HepG2 (cell line): ENCODE measurements around the gene AURKA. TPM values are rescaled to one million over a fixed set of nuclear protein-coding genes. Genes with fewer than 3 reads are reported as not detected.
A peak's percentile ranks its signal among the peaks of the same experiment; 100 is the strongest.

ENCODE experiments used
- ATAC-seq: fragments of 200-7000 bp; cut with Tn5 transposase; 3 replicates; pipeline ENCODE4 v1.9.1; 2020; ENCODE audit warnings: mild to moderate bottlenecking, moderate library complexity
- BruUV-seq: library from RNA; stranded (reverse); fragments of 400-500 nt; replicated peaks from 2 replicates; lab custom pipeline; 2021; lab: Mats Ljungman, UMichigan
- CTCF ChIA-PET: fragments of 300-600 bp; formaldehyde crosslinking; extraction: SDS; loops from one replicate; lab custom pipeline; 2021; ENCODE audit warnings: low total read pairs, inconsistent platforms, low intra/inter-chr PET ratio; lab: Yijun Ruan, JAX
- POLR2A ChIA-PET: fragments of 350-600 bp; sonication (Branson Sonifier 250); formaldehyde crosslinking; loops from one replicate; lab custom pipeline; 2020; ENCODE audit warnings: antibody characterized with exemption, inconsistent platforms; lab: Yijun Ruan, JAX
- DNase-seq: peaks from one replicate; pipeline ENCODE4 v3.0.0-alpha.2; 2015; ENCODE audit warnings: low spot score
- FAIRE-seq: peaks from 3 replicates; lab custom pipeline; 2011; peaks lifted over from hg19 to GRCh38; lab: Jason Lieb, UNC
- H2AFZ ChIP-seq: one replicate; pipeline ENCODE4 v1.6.1; 2011; ENCODE audit warnings: low read length, inconsistent platforms
- H3K27ac ChIP-seq: fragments of 300-600 bp; 3 replicates; pipeline ENCODE4 v1.8.0; 2011; ENCODE audit warnings: mixed run types, mild to moderate bottlenecking, mixed read lengths, low read length, inconsistent platforms; ENCODE audit not compliant: insufficient read depth; ENCODE audit errors: extremely low read length
- H3K27me3 ChIP-seq, 2 experiments: fragments of 200-600 bp in 1 of 2; 2 replicates in 1 of 2; 3 replicates in 1 of 2; pipeline versions ENCODE4 v1.6.0 to v1.8.0; 2011; ENCODE audit warnings: low read length in 2 of 2, mild to moderate bottlenecking in 2 of 2, moderate library complexity in 2 of 2, inconsistent platforms in 1 of 2; ENCODE audit not compliant: insufficient read depth in 2 of 2, control insufficient read depth in 1 of 2
- H3K36me3 ChIP-seq, 2 experiments: fragments of 200-600 bp in 1 of 2; replicated peaks in 1 of 2; 2 replicates in 1 of 2; 3 replicates in 1 of 2; pipeline versions ENCODE4 v1.5.1 to v1.8.0; 2011; ENCODE audit warnings: low read length in 2 of 2, inconsistent platforms in 1 of 2; ENCODE audit not compliant: insufficient read depth in 2 of 2, control insufficient read depth in 1 of 2
- H3K4me1 ChIP-seq: 2 replicates; pipeline ENCODE4 v1.5.1; 2012; ENCODE audit warnings: low read length, inconsistent platforms; ENCODE audit not compliant: insufficient read depth
- H3K4me2 ChIP-seq: 2 replicates; pipeline ENCODE4 v1.6.0; 2011; ENCODE audit warnings: low read depth, low read length, inconsistent platforms
- H3K4me3 ChIP-seq, 3 experiments: fragments of 200-600 bp in 1 of 3; sonication (generic), shearing (Covaris generic) in 1 of 3; replicated peaks in 1 of 3; 2 replicates each; pipeline ENCODE4 v1.5.1; 2011 to 2016; ENCODE audit warnings: low read length in 3 of 3, inconsistent platforms in 2 of 3, low read depth in 2 of 3, mild to moderate bottlenecking in 2 of 3, control low read depth in 1 of 3, mixed read lengths in 1 of 3; ENCODE audit not compliant: insufficient read depth in 1 of 3
- H3K79me2 ChIP-seq: one replicate; pipeline ENCODE4 v1.6.1; 2011; ENCODE audit warnings: low read length, inconsistent platforms; ENCODE audit not compliant: insufficient read depth
- H3K9ac ChIP-seq: 2 replicates; pipeline ENCODE4 v1.6.0; 2011; ENCODE audit warnings: mild to moderate bottlenecking, low read depth, low read length, inconsistent platforms; ENCODE audit not compliant: insufficient read depth
- H3K9me3 ChIP-seq: 2 replicates; pipeline ENCODE4 v1.5.1; 2012; ENCODE audit warnings: mild to moderate bottlenecking, low read length
- H4K20me1 ChIP-seq: 2 replicates; pipeline ENCODE4 v1.6.0; 2011; ENCODE audit warnings: inconsistent platforms, mild to moderate bottlenecking, low read length, moderate library complexity; ENCODE audit not compliant: insufficient read depth
- GATA4 ChIP-seq: sonication (generic); IDR thresholded peaks from 2 replicates; pipeline ENCODE4 v1.6.1; 2016; ENCODE audit warnings: antibody characterized with exemption, low read depth, borderline replicate concordance
- HNRNPH1 ChIP-seq: fragments of 200-400 bp; formaldehyde crosslinking; optimal IDR thresholded peaks from 2 replicates; pipeline ENCODE3; 2017; ENCODE audit warnings: mild to moderate bottlenecking, low read depth, low read length
- KDM5A ChIP-seq: fragments of 200-600 bp; sonication (generic); IDR thresholded peaks from 2 replicates; pipeline ENCODE4 v1.7.0; 2018; ENCODE audit warnings: antibody characterized with exemption, mild to moderate bottlenecking, low read length, borderline replicate concordance
- MAFF ChIP-seq: IDR thresholded peaks from 2 replicates; pipeline ENCODE4 v1.6.1; 2011; ENCODE audit warnings: low read depth, low read length, improper control_type of control experiment
- NR2F6 ChIP-seq, 2 experiments: IDR thresholded peaks; 2 replicates each; pipeline ENCODE4 v1.6.1; 2016; ENCODE audit warnings: antibody characterized with exemption in 1 of 2, mild to moderate bottlenecking in 1 of 2
- SMC3 ChIP-seq: IDR thresholded peaks from 2 replicates; pipeline ENCODE4 v1.6.1; 2011; ENCODE audit warnings: low read length, improper control_type of control experiment
- SOX13 ChIP-seq, 3 experiments: fragments of 450-650 bp in 1 of 3; sonication (generic) in 1 of 3; formaldehyde crosslinking in 1 of 3; IDR thresholded peaks in 2 of 3; conservative IDR thresholded peaks in 1 of 3; 2 replicates each; pipeline versions ENCODE4 v1.5.0 to v1.6.1; 2016 to 2020; ENCODE audit warnings: antibody characterized with exemption in 1 of 3, mild to moderate bottlenecking in 1 of 3, missing compliant biosample characterization in 1 of 3, missing genetic modification reagents in 1 of 3, moderate library complexity in 1 of 3
- SOX5 ChIP-seq: IDR thresholded peaks from 2 replicates; pipeline ENCODE4 v1.6.1; 2016; ENCODE audit warnings: borderline replicate concordance
- U2AF2 ChIP-seq: fragments of 200-400 bp; formaldehyde crosslinking; IDR thresholded peaks from 2 replicates; pipeline ENCODE4 v1.6.1; 2017; ENCODE audit warnings: low read depth, mild to moderate bottlenecking, low read length
- ZBTB3 ChIP-seq: sonication (generic); formaldehyde crosslinking; IDR thresholded peaks from 2 replicates; pipeline ENCODE4 v1.4.0; 2020; ENCODE audit warnings: low read depth, mild to moderate bottlenecking, moderate library complexity, missing genetic modification reagents, borderline replicate concordance
- ZC3H4 ChIP-seq: sonication (generic); formaldehyde crosslinking; IDR thresholded peaks from 2 replicates; pipeline ENCODE4 v1.4.0; 2020; ENCODE audit warnings: missing genetic modification reagents, borderline replicate concordance
- ZFY ChIP-seq: sonication (generic); formaldehyde crosslinking; IDR thresholded peaks from 2 replicates; pipeline ENCODE4 v1.4.0; 2020; ENCODE audit warnings: missing genetic modification reagents
- ZNF121 ChIP-seq: sonication (generic); formaldehyde crosslinking; IDR thresholded peaks from 2 replicates; pipeline ENCODE4 v1.5.0; 2020; ENCODE audit warnings: mild to moderate bottlenecking, missing genetic modification reagents
- ZNF564 ChIP-seq: sonication (generic); formaldehyde crosslinking; IDR thresholded peaks from 2 replicates; pipeline ENCODE4 v1.8.1; 2023; ENCODE audit warnings: mild to moderate bottlenecking, missing genetic modification reagents
- ZNF7 ChIP-seq: IDR thresholded peaks from 2 replicates; pipeline ENCODE4 v1.6.1; 2016; ENCODE audit warnings: missing biosample characterization, missing genetic modification reagents
- WGBS: methylation state at CpG from one replicate; pipeline ENCODE4 v1.1.6; 2017; ENCODE audit warnings: low lambda C conversion rate; 5-methylcytosine and 5-hydroxymethylcytosine counted together
- in situ Hi-C: cut with HindIII; loops from 2 replicates; pipeline ENCODE4 v1.10.0; 2017; ENCODE audit warnings: low pct_unique_long_range_greater_than_20kb; ENCODE audit not compliant: extremely low pct_ligation_motif_present
- intact Hi-C: fragments of 100-400 bp; cut with micrococcal nuclease; formaldehyde crosslinking; loops from one replicate; pipeline ENCODE4 v1.10.0; 2022; ENCODE audit not compliant: unreplicated experiment
- polyA plus RNA-seq, 8 experiments: library from polyadenylated mRNA; depleted of rRNA in 3 of 8; stranded (reverse) in 7 of 8; unstranded in 1 of 8; fragments of >200 nt; fragmentation: Illumina TruSeq in 4 of 8; extraction: Trizol in 4 of 8; gene quantifications; 2 replicates each; pipeline versions ENCODE4 v1.2.1 to v1.2.3, GENCODE V29; 2011 to 2016; ENCODE audit warnings: low read depth in 4 of 8, missing spikeins in 1 of 8, mixed read lengths in 1 of 8; ENCODE audit not compliant: insufficient read depth in 1 of 8
- total RNA-seq, 5 experiments: library from RNA; depleted of rRNA; stranded (reverse); fragments of >200 nt; fragmentation: Illumina TruSeq; extraction: Trizol; gene quantifications; 2 replicates each; pipeline ENCODE4 v1.2.3, GENCODE V29; 2016; ENCODE audit warnings: low read depth in 1 of 5
- TF ChIP-seq, protein P1 (sequence below): IDR thresholded peaks from 2 replicates; pipeline ENCODE4 v1.6.1; 2016; ENCODE audit warnings: low read depth, borderline replicate concordance
- TF ChIP-seq, protein P2 (sequence below): sonication (generic); formaldehyde crosslinking; IDR thresholded peaks from 2 replicates; pipeline ENCODE4 v1.5.1; 2020; ENCODE audit warnings: mild to moderate bottlenecking, missing genetic modification reagents, borderline replicate concordance
- TF ChIP-seq, protein P3 (sequence below): sonication (generic); formaldehyde crosslinking; IDR thresholded peaks from 2 replicates; pipeline ENCODE4 v1.8.1; 2023; ENCODE audit warnings: mild to moderate bottlenecking, moderate library complexity, missing genetic modification reagents
- TF ChIP-seq, protein P4 (sequence below): sonication (generic); formaldehyde crosslinking; IDR thresholded peaks from 2 replicates; pipeline ENCODE4 v1.5.0; 2020; ENCODE audit warnings: missing genetic modification reagents, mild to moderate bottlenecking, borderline replicate concordance

The AURKA gene
- total and polyA plus RNA-seq, 2 of the 13 experiments (the other 11 are each of a cell fraction or from before 2014, with no cell fraction given): 96.4 to 224 TPM

DNA sequence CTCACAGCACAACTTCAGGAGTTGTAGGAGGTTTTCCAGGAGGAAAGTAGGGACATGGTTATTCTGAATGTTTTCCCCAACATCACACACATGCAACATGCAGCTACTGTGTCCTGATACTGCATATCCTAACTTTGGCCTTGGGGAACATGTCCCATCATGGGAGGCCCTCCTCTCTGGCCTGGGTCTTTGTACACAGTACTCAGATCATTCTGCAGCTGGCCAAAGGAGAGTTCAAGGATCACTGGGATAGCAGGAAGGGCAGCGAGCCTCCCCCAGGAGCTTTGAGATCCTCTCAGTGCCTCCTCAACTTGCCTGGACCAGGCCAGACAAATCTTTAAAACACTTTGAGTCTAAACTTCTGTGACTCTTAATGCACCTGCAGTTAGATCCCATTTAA, 32.9 kb upstream of the AURKA start:
- CTCF ChIA-PET: no interaction called here
- FAIRE-seq: peak; percentile 56
- DNase-seq: no peak
- H3K27ac ChIP-seq: no peak overlapping the region
- peak overlapping the region; percentile 11 for H3K4me2 ChIP-seq
- no peaks in the 10 kb centered on the region for H4K20me1 ChIP-seq
- H3K36me3 ChIP-seq: no peaks in the 10 kb centered on the region
- no peaks in the 10 kb centered on the region for H3K27me3 ChIP-seq
- no peak overlapping the region for H2AFZ ChIP-seq
- POLR2A ChIA-PET: interaction anchor here (0.8 kb wide), 1 partner anchor 18 kb away, joined by 3 read pairs; no protein-coding TSS in a partner anchor
- H3K9me3 ChIP-seq: no peaks in the 10 kb centered on the region
- intact Hi-C loops (loop anchor here (2.0 kb wide), 1 partner anchor 32 kb away; the partner anchor contains the start of genes AURKA and CSTF1), in situ Hi-C loops (no loop called here)
- ATAC-seq: peak; percentile 66
- H3K4me3 ChIP-seq: no peak overlapping the region
- BruUV-seq: no TSS peak
- WGBS: 0% methylated on average over 1 of the region's 1 CpG
- no peaks in the 10 kb centered on the region for H3K79me2 ChIP-seq
- peaks cover 44% of the 10 kb centered on the region for H3K4me1 ChIP-seq
- H3K9ac ChIP-seq: no peak overlapping the region
- TF ChIP-seq, protein P1, sequence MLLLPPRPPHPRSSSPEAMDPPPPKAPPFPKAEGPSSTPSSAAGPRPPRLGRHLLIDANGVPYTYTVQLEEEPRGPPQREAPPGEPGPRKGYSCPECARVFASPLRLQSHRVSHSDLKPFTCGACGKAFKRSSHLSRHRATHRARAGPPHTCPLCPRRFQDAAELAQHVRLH (CRISPR knock-in tag): no peak
- TF ChIP-seq ZFY (CRISPR knock-in tag): no peak
- TF ChIP-seq HNRNPH1: no peak
- TF ChIP-seq, protein P2, sequence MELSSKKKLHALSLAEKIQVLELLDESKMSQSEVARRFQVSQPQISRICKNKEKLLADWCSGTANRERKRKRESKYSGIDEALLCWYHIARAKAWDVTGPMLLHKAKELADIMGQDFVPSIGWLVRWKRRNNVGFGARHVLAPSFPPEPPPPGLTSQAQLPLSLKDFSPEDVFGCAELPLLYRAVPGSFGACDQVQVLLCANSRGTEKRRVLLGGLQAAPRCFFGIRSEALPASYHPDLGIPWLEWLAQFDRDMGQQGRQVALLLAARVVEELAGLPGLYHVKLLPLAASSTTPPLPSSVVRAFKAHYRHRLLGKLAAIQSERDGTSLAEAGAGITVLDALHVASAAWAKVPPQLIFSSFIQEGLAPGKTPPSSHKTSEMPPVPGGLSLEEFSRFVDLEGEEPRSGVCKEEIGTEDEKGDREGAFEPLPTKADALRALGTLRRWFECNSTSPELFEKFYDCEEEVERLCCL (CRISPR knock-in tag): no peak
- no peak for TF ChIP-seq SMC3
- TF ChIP-seq ZNF7 (CRISPR knock-in tag): no peak
- TF ChIP-seq KDM5A: no peak
- TF ChIP-seq MAFF: no peak
- TF ChIP-seq, protein P3, sequence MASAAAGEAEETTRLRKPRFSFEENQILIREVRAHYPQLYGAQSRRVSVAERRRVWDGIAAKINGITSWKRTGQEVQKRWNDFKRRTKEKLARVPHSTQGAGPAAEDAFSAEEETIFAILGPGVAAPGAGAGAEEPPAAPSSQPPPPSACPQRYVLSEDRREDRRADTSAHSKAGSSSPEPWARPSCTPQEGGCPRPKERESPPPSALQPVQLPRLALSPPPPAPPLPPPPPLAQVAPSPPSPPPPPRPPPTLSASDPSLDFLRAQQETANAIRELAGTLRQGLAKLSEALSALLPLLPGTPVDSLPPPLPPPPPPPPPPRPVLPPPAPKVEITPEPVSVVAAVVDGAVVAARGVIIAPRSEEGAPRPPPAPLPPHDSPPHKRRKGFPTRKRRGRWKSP (CRISPR knock-in tag): no peak
- TF ChIP-seq, protein P4, sequence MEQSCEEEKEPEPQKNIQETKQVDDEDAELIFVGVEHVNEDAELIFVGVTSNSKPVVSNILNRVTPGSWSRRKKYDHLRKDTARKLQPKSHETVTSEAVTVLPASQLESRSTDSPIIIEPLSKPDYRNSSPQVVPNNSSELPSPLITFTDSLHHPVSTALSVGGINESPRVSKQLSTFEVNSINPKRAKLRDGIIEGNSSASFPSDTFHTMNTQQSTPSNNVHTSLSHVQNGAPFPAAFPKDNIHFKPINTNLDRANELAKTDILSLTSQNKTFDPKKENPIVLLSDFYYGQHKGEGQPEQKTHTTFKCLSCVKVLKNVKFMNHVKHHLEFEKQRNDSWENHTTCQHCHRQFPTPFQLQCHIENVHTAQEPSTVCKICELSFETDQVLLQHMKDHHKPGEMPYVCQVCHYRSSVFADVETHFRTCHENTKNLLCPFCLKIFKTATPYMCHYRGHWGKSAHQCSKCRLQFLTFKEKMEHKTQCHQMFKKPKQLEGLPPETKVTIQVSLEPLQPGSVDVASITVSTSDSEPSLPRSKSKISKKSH (CRISPR knock-in tag): no peak
- TF ChIP-seq ZNF121 (CRISPR knock-in tag): no peak
- no peak for TF ChIP-seq ZBTB3 (CRISPR knock-in tag)
- no peak for TF ChIP-seq SOX5
- TF ChIP-seq NR2F6 (IDR thresholded peaks at IDR 0.05): no peak
- TF ChIP-seq NR2F6 (CRISPR knock-in tag; IDR thresholded peaks at IDR 0.05): no peak
- no peak for TF ChIP-seq GATA4
- no peak for TF ChIP-seq SOX13 (IDR thresholded peaks at IDR 0.05)
- TF ChIP-seq SOX13 (CRISPR knock-in tag; conservative IDR thresholded peaks at IDR 0.05 in 1 of 2, IDR thresholded peaks at IDR 0.05 in 1 of 2): no peak
- TF ChIP-seq ZC3H4 (CRISPR knock-in tag): no peak
- TF ChIP-seq U2AF2: no peak
- no peak for TF ChIP-seq ZNF564 (CRISPR knock-in tag)
